ENCODE results near the gene LCORL. TPM values are rescaled to one million over a fixed set of nuclear protein-coding genes. Genes with fewer than 3 reads are reported as not detected.

Gene LCORL
- total RNA-seq, 1 experiment from 2014 or later = 15.5 TPM

GRCh38 chr4:17816142-17816541 is 205.4 kb downstream of the LCORL start:
- H2AFZ ChIP-seq (ENCODE audit: low read length) = no peak overlapping the region
- H2BK20ac ChIP-seq (ENCODE audit: low read depth, low read length, poor library complexity, severe bottlenecking) = no peak overlapping the region
- peaks cover 12% of the 10 kb centered on the region; the same call in 1 of the 2 replicates for H3K79me2 ChIP-seq (ENCODE audit: insufficient read depth, low read length)
- no peak overlapping the region for H3K23ac ChIP-seq (ENCODE audit: insufficient read length, low read depth, low read length)
- H2AK5ac ChIP-seq (ENCODE audit: insufficient read length, low read length) = no peak overlapping the region
- H3K9ac ChIP-seq (ENCODE audit: extremely low read depth, insufficient read length, low read length) = no peak overlapping the region
- Mint-ChIP-seq H3K27me3 (ENCODE audit: low read depth) (no peaks in the 10 kb centered on the region), H3K9me3 (no peaks in the 10 kb centered on the region), H3K27ac (peak overlapping the region in 1 of 3 experiments; percentile 3; a peak in 2 of 7 replicates), H3K4me1 (peaks cover 12 to 15% of the 10 kb centered on the region in 2 experiments), H3K36me3 (ENCODE audit: insufficient read depth in 1 of 3, low read depth in 3 of 3) (peaks cover 41 to 76% (median 57%) of the 10 kb centered on the region in 3 experiments; a peak in 6 of 7 replicates), H3K4me3 (no peak overlapping the region)
- no peak for TF ChIP-seq CTCF (conservative IDR thresholded peaks at IDR 0.05)
- no CpG with 5 or more reads among the region's 12 CpGs for WGBS (ENCODE audit: extremely low coverage, insufficient read length, low lambda C conversion rate)
- H3K9me3 ChIP-seq (ENCODE audit: control insufficient read depth, low read depth, low read length) = no peaks in the 10 kb centered on the region
- no peak overlapping the region for H2BK15ac ChIP-seq (ENCODE audit: low read depth, low read length)
- no peak overlapping the region for H3K14ac ChIP-seq (ENCODE audit: insufficient read depth, low read length)
- no peak overlapping the region for H3K18ac ChIP-seq (ENCODE audit: insufficient read length, low read depth, low read length)
- DNase-seq = no peak
- H2BK120ac ChIP-seq (ENCODE audit: low read depth, low read length, poor library complexity, severe bottlenecking) = no peak overlapping the region
- no peaks in the 10 kb centered on the region for H3K27me3 ChIP-seq (ENCODE audit: insufficient read depth, low read length)
- H4K91ac ChIP-seq (ENCODE audit: insufficient read length, low read depth, low read length) = no peak overlapping the region
- H3T11ph ChIP-seq (ENCODE audit: low read length) = no peak overlapping the region
- no peak overlapping the region for H3K56ac ChIP-seq (ENCODE audit: insufficient read length, low read depth, low read length)
- H2BK12ac ChIP-seq (ENCODE audit: insufficient read length, low read depth, low read length) = no peak overlapping the region
- H4K20me1 ChIP-seq (ENCODE audit: control insufficient read depth, insufficient read depth, insufficient read length) = no peaks in the 10 kb centered on the region
- H3K4me1 ChIP-seq (ENCODE audit: insufficient read depth, low read length) = no peaks in the 10 kb centered on the region
- peaks cover 5% of the 10 kb centered on the region for H3K79me1 ChIP-seq (ENCODE audit: insufficient read depth, low read depth, low read length, poor library complexity, severe bottlenecking)
- H3K4ac ChIP-seq (ENCODE audit: low read depth, low read length) = no peak overlapping the region
- H3K27ac ChIP-seq (ENCODE audit: insufficient read length, low read depth, low read length) = no peak overlapping the region
- H4K5ac ChIP-seq (ENCODE audit: insufficient read length, low read depth, low read length) = no peak overlapping the region
- no peak overlapping the region for H2BK5ac ChIP-seq (ENCODE audit: insufficient read length, low read length)
- H4K8ac ChIP-seq (replicated peaks; ENCODE audit: insufficient read length, low read depth, low read length) = no peak overlapping the region
- no peaks in the 10 kb centered on the region for H3K23me2 ChIP-seq (ENCODE audit: insufficient read length, low read depth, low read length, poor library complexity, severe bottlenecking)
- no peak overlapping the region for H3K4me2 ChIP-seq (ENCODE audit: insufficient read depth, insufficient read length, low read length)

Measured in H9 (cell line).